Inflammatory macrophage treated with lipopolysaccharide for 1 hour (primary cell): ENCODE measurements around the gene CCR1.
"Not testable (repeated sequence)": the region's sequence is repeated elsewhere in the genome, so short reads cannot be mapped to it uniquely, and the experiment has no call there.

Experiments
- DNase-seq, 2 donors: peaks; one replicate each; pipeline ENCODE4 v3.0.0-alpha.2; 2020 to 2022

CCR1 gene

DNA sequence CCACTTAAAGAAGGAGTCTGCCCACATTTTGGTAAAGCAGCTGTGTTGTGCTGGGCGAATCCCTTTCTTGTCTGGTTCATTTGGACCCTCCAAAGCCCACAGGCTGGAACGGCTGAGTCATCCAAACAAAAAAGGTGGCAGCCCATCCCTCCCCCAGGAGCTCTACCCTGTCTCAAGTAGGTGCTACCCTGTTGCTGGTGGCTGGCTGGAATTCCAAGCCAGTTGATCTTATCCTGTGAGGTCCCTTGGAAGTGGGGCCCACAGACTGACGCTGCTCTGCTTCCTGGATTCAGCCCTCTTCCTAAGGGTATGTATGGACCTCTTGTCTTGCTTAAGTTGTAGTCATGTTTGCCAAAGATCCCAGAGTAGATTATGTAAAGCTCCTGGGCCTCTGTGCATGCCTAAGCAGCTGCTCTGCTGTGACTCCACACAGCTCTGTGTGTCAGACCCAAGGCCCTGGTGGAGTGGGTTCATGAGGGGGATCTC is 44.5 kb downstream of the CCR1 start:
- peak in 1 of 2 donors; percentile 81 for DNase-seq

DNA sequence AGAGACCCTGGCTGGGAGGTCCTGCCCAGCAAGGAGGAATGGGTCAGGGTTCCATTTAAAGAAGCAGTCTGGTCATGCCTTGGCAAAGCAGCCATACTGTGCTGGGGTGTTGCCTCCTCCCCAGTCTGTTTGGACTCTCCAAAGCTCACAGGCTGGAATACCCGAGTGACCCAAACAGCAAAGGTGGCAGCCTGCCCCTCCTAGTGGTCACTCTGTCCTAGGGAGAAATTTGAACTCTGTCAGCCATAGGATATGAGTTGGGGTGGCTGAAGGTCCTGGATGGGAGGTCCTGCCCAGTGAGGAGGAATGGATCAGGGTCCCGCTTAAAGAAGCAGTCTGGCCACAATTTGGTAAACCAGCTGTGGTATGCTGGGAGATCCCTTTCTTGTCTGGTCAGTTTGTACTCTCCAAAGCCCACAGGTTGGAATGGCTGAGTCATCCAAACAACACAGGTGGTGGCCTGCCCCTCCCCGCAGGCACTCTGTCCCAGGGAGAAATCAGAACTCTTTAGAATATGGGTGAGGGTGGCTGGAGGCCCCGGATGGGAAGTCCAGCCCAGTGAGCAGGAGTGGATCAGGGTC is 45.0 kb downstream of the CCR1 start:
- peak in 1 of 2 donors; percentile 21 for DNase-seq

DNA sequence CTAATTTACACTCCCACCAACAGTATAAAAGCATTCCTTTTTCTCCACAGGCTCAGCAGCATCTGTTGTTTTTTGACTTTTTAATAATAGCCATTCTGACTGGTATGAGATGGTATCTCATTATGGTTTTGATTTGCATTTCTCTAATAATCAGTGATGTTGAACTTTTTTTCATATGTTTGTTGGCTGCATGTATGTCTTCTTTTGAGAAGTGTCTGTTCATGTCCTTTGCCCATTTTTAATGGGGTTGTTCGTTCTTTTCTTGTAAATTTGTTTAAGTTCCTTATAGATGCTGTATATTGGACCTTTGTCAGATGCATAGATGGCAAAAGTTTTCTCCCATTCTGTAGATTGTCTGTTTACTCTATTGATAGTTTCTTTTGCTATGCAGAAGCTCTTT is 50.4 kb downstream of the CCR1 start:
- DNase-seq, result not testable (repeated sequence)

DNA sequence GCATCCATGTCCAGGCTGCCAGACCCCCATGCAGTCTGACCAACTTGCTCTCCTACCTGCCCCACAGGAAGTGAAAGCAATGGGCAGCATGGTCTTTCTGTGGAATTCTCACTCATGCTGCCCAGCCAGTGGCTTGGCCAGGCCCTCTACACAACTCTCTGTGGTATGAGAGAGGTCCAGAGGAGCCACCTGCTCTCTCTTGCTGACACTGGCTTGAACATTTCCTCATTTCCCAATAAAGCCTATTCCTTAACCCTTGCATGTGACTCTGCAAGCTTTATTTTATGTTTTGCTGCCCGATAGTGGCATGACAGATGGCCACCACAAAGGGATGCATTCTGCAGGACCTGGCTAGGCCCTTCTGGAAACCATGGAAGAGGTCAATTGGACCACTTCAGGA is 53.8 kb downstream of the CCR1 start:
- no peak for DNase-seq
